ENCODE measurements around the gene PRSS2. TPM values are rescaled to one million over a fixed set of nuclear protein-coding genes. Genes with fewer than 3 reads are reported as not detected.

The PRSS2 gene
- polyA plus RNA-seq, 10 donors, result not detected

- no peak for DNase-seq
Measured at GRCh38 chr7:142785841-142786250, 15.1 kb downstream of the PRSS2 start.

GRCh38 chr7:142787034-142787768, 16.4 kb downstream of the PRSS2 start:
- DNase-seq, result no peak

GRCh38 chr7:142787783-142788182, 17.0 kb downstream of the PRSS2 start:
- DNase-seq, result no peak

- DNase-seq, result no peak
Measured at GRCh38 chr7:142788303-142789289, 17.8 kb downstream of the PRSS2 start.

- DNase-seq, result no peak
Measured at GRCh38 chr7:142789441-142789840, 18.7 kb downstream of the PRSS2 start.

GRCh38 chr7:142790056-142790455, 19.3 kb downstream of the PRSS2 start:
- DNase-seq, result no peak

- no peak for DNase-seq
Measured at GRCh38 chr7:142790555-142790954, 19.8 kb downstream of the PRSS2 start.

GRCh38 chr7:142791502-142791901, 20.7 kb downstream of the PRSS2 start:
- DNase-seq, result no peak

- no peak for DNase-seq
Measured at GRCh38 chr7:142792129-142792528, 21.4 kb downstream of the PRSS2 start.

GRCh38 chr7:142792593-142792992, 21.8 kb downstream of the PRSS2 start:
- DNase-seq, result no peak

GRCh38 chr7:142793156-142793555, 22.4 kb downstream of the PRSS2 start:
- no peak for DNase-seq

- no peak for DNase-seq
Measured at GRCh38 chr7:142795339-142795863, 24.6 kb downstream of the PRSS2 start.

GRCh38 chr7:142796001-142796500, 25.3 kb downstream of the PRSS2 start:
- DNase-seq, result no peak

GRCh38 chr7:142796501-142797390, 26.0 kb downstream of the PRSS2 start:
- no peak for DNase-seq

GRCh38 chr7:142797391-142798377, 26.9 kb downstream of the PRSS2 start:
- no peak for DNase-seq

- no peak for DNase-seq
Measured at GRCh38 chr7:142798451-142799436, 28.0 kb downstream of the PRSS2 start.

GRCh38 chr7:142799437-142799835, 28.7 kb downstream of the PRSS2 start:
- DNase-seq, result no peak

GRCh38 chr7:142800088-142800487, 29.3 kb downstream of the PRSS2 start:
- DNase-seq, result no peak
